ENCODE measurements around the gene CCM2.
"Not testable (repeated sequence)": the region's sequence is repeated elsewhere in the genome, so short reads cannot be mapped to it uniquely, and the experiment has no call there.

The CCM2 gene

DNA sequence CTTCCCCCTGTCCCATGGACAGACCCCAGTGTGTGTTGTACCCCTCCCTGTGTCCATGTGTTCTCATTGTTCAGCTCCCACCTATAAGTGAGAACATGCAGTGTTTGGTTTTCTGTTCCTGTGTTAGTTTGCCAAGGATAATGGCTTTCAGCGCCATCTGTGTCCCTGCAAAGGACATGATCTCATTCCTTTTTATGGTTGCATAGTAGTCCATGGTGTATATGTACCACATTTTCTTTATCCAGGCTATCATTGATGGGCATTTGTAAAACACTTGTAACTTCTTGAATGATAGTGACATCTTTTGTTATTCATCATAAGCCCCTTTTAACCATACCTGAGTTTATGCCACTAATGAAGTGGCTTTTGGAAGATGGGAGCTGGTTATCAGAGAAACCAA, 114.3 kb downstream of the CCM2 start:
- not testable (repeated sequence) for H3K36me3 ChIP-seq (ENCODE audit: insufficient read depth, low read length); H3K9ac ChIP-seq (ENCODE audit: low read depth, low read length); H3K9me3 ChIP-seq (ENCODE audit: insufficient read depth, low read depth, low read length); H3K4me1 ChIP-seq (ENCODE audit: insufficient read depth, low read length); H3K4me3 ChIP-seq (ENCODE audit: low read length); H3K27ac ChIP-seq (ENCODE audit: low read depth, low read length)
- peaks cover 27% of the 10 kb centered on the region for H3K27me3 ChIP-seq (ENCODE audit: insufficient read depth, low read length)
- WGBS: 88% methylated on average over 1 of the region's 1 CpG

DNA sequence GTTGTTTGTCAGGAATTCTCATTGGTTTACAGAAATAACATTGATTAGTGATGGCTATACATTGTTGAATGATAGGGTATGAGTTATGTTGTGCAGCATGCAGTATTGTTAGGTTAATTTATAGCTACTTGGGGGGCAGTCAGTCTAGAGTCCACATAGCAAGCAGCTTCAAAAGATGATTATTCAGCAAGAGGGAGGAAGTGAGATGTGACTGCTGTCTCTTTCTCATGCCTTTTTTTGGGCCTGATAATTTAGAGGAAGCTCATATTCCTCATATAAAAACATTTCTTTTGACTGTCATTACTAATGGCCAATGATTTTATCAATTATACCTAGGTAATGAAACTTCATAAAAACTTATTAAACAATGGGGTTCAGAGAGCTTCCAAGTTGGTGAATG, 114.9 kb downstream of the CCM2 start:
- Histone ChIP-seq H3K27me3 (ENCODE audit: insufficient read depth, low read length) (peaks cover 27% of the 10 kb centered on the region), H3K27ac (ENCODE audit: low read depth, low read length) (no peak overlapping the region), H3K4me3 (ENCODE audit: low read length) (no peak overlapping the region), H3K4me1 (ENCODE audit: insufficient read depth, low read length) (no peaks in the 10 kb centered on the region), H3K9ac (ENCODE audit: low read depth, low read length) (no peak overlapping the region), H3K36me3 (ENCODE audit: insufficient read depth, low read length) (no peaks in the 10 kb centered on the region), H3K9me3 (ENCODE audit: insufficient read depth, low read depth, low read length) (no peaks in the 10 kb centered on the region)

DNA sequence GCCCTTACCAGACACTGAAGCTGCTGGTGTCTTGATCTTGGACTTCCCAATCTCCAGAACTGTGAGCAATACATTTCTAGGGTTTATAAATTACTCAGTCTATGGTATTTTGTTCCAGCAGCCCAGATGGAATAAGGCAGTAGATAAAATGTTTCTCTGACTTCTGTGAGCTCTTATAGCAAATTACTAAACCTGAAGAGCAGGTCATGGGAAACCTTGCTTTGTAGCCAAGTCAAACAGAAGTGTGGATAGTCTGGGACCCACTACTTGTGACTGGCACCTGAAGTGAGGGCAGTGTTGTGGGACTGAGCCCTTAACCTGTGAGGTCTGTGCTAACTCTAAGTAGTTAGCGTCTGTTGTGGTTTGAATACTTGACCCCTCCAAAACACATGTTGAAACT, 116.0 kb downstream of the CCM2 start:
- H3K9ac ChIP-seq (ENCODE audit: low read depth, low read length): no peak overlapping the region
- no peaks in the 10 kb centered on the region for H3K9me3 ChIP-seq (ENCODE audit: insufficient read depth, low read depth, low read length)
- H3K36me3 ChIP-seq (ENCODE audit: insufficient read depth, low read length): no peaks in the 10 kb centered on the region
- peaks cover 27% of the 10 kb centered on the region for H3K27me3 ChIP-seq (ENCODE audit: insufficient read depth, low read length)
- no peak overlapping the region for H3K27ac ChIP-seq (ENCODE audit: low read depth, low read length)
- 100% methylated on average over 1 of the region's 1 CpG for WGBS
- H3K4me3 ChIP-seq (ENCODE audit: low read length): no peak overlapping the region
- no peaks in the 10 kb centered on the region for H3K4me1 ChIP-seq (ENCODE audit: insufficient read depth, low read length)

DNA sequence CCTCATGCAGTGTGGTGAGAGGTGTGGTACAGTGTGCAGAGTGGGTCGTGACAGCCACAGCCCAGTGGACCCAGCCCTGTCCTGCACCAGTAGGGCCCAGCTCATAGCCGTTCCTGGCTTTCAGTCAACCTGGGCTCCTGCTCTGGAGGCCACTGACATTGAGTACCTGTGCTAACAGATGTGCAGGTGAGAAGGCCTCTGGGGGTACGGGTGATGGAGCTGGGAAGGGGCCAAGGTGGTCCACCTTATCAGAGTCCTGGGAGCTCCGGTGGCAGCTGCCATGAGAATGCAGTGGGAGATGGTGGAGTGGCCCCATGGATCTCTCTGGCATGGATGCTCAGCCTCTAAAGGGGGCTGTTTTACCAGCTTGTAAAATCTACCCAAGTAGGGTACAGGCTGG, 117.6 kb downstream of the CCM2 start:
- H3K9ac ChIP-seq (ENCODE audit: low read depth, low read length): no peak overlapping the region
- no peaks in the 10 kb centered on the region for H3K9me3 ChIP-seq (ENCODE audit: insufficient read depth, low read depth, low read length)
- H3K27ac ChIP-seq (ENCODE audit: low read depth, low read length): no peak overlapping the region
- no peaks in the 10 kb centered on the region for H3K36me3 ChIP-seq (ENCODE audit: insufficient read depth, low read length)
- peaks cover 27% of the 10 kb centered on the region for H3K27me3 ChIP-seq (ENCODE audit: insufficient read depth, low read length)
- no peak overlapping the region for H3K4me3 ChIP-seq (ENCODE audit: low read length)
- 70% methylated on average over 4 of the region's 4 CpGs for WGBS
- H3K4me1 ChIP-seq (ENCODE audit: insufficient read depth, low read length): no peaks in the 10 kb centered on the region

DNA sequence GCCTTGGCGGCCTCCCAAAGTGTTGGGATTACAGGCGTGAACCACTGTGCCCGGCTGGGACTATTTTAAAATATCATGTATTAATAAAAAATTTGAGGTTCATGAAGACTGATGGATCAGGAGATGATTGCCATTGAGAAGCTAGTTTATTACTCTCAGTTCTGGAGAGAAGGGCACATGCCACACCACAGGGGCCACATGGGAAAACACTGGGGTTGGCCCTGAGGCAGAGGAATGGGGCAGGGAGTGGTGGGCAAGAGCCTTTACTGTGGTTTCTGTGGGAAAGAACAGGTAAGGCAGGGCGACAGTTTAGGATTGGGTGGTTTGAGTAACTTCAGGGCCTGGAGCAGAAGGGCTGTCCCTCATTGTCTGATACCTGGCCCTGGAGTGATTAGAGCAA, 118.3 kb downstream of the CCM2 start:
- H3K27me3 ChIP-seq (ENCODE audit: insufficient read depth, low read length): peaks cover 23% of the 10 kb centered on the region
- no peak overlapping the region for H3K27ac ChIP-seq (ENCODE audit: low read depth, low read length)
- no peak overlapping the region for H3K9ac ChIP-seq (ENCODE audit: low read depth, low read length)
- no peak overlapping the region for H3K4me3 ChIP-seq (ENCODE audit: low read length)
- 80% methylated on average over 3 of the region's 4 CpGs for WGBS
- H3K9me3 ChIP-seq (ENCODE audit: insufficient read depth, low read depth, low read length): no peaks in the 10 kb centered on the region
- no peaks in the 10 kb centered on the region for H3K36me3 ChIP-seq (ENCODE audit: insufficient read depth, low read length)
- H3K4me1 ChIP-seq (ENCODE audit: insufficient read depth, low read length): no peaks in the 10 kb centered on the region

DNA sequence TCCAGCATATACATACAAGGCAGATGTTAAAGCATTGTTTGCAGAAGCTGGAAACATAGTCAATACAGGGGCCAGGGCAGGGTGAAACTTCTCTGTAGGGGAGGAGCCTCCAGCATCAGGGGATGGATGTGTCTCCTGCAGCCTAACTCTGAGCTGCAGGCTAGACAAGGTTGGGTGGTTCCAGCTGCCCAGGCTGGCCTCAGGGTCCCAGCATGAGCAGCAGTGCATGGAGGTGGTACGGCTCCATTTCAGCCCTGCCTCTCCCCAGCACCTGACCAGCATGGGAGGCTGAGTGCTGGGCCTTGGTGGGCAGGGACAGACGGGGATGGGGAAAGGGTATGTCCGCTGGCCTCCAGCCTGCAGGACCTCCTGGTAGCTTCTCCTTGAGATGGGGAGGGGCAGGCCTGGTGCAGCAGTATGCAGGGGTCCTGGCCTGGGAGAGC, 118.9 kb downstream of the CCM2 start:
- Histone ChIP-seq H3K27ac (ENCODE audit: low read depth, low read length) (no peak overlapping the region), H3K9ac (ENCODE audit: low read depth, low read length) (no peak overlapping the region), H3K27me3 (ENCODE audit: insufficient read depth, low read length) (peaks cover 18% of the 10 kb centered on the region), H3K4me1 (ENCODE audit: insufficient read depth, low read length) (peaks cover 6% of the 10 kb centered on the region; the same call in 1 of the 2 replicates), H3K9me3 (ENCODE audit: insufficient read depth, low read depth, low read length) (no peaks in the 10 kb centered on the region), H3K4me3 (ENCODE audit: low read length) (no peak overlapping the region), H3K36me3 (ENCODE audit: insufficient read depth, low read length) (no peaks in the 10 kb centered on the region)
- WGBS: 76% methylated on average over 3 of the region's 3 CpGs

DNA sequence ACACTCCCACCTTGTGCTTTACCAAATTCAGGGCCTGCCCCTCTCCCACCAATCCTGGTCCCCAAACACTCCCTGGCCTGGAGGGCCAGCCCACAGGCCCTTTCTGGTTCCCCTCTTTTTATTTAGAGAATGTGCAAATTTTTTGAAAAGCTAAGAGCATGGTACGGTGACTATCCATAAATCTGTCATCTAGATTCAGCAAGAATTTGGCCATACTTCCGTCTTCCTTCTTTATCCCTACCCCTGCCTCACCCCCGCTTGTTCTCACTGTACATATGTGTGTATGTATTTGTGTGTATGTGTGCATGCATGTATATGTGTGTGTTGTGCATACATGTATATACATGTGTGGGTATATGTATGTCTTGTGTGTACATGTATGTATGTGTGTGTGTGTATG, 119.5 kb downstream of the CCM2 start:
- WGBS: 100% methylated on average over 2 of the region's 3 CpGs
- Histone ChIP-seq H3K4me1 (ENCODE audit: insufficient read depth, low read length) (peaks cover 12% of the 10 kb centered on the region), H3K27ac (ENCODE audit: low read depth, low read length) (no peak overlapping the region), H3K9me3 (ENCODE audit: insufficient read depth, low read depth, low read length) (no peaks in the 10 kb centered on the region), H3K4me3 (ENCODE audit: low read length) (no peak overlapping the region), H3K27me3 (ENCODE audit: insufficient read depth, low read length) (peaks cover 14% of the 10 kb centered on the region), H3K36me3 (ENCODE audit: insufficient read depth, low read length) (no peaks in the 10 kb centered on the region), H3K9ac (ENCODE audit: low read depth, low read length) (no peak overlapping the region)

DNA sequence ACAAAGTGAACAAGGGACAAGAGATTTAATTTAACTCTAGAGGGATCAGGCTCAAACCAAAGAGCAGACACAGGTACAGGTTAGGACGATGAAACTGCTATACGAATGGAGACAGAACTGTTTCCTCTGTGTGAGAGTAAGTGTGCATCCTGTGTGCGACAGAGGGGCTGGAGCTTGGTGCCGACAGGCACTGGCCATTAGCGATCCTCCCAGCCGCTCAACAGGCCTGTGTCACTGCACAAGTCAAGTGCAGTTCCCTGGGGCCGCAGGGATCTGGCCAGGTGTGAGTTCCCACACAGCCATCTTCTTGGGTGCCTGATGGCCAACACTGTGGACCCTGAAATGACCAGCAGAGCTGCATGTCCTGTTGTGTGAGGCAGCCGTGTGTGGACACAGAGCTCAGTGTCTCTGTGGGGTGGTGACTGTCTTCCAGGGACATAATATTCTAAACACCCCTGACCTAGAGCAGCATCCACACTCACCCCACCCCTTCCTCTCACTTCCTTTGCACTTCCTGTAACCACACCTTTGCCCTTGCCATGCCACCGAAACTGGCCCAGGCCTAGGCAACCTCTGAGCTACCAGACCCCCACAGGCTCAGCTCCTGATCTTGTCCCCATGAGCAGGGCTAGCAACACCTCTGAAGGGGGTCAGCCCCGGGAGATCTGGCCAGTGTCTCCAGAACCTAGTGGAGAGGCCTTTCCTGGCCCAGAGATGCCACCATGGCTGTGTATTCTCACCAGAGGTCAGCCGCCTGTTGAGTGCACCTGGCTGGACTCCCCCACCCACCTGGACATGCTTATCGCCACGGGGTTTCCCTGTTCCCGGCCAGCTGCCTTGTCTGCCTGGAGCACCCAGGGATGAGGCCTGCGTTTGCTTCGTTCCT, 123.2 kb downstream of the CCM2 start:
- Histone ChIP-seq H3K27ac (ENCODE audit: low read depth, low read length) (no peak overlapping the region), H3K4me1 (ENCODE audit: insufficient read depth, low read length) (peaks cover 13% of the 10 kb centered on the region), H3K27me3 (ENCODE audit: insufficient read depth, low read length) (no peaks in the 10 kb centered on the region), H3K4me3 (ENCODE audit: low read length) (no peak overlapping the region), H3K9ac (ENCODE audit: low read depth, low read length) (no peak overlapping the region), H3K9me3 (ENCODE audit: insufficient read depth, low read depth, low read length) (no peaks in the 10 kb centered on the region), H3K36me3 (ENCODE audit: insufficient read depth, low read length) (no peaks in the 10 kb centered on the region)
- WGBS: 82% methylated on average over 16 of the region's 16 CpGs

DNA sequence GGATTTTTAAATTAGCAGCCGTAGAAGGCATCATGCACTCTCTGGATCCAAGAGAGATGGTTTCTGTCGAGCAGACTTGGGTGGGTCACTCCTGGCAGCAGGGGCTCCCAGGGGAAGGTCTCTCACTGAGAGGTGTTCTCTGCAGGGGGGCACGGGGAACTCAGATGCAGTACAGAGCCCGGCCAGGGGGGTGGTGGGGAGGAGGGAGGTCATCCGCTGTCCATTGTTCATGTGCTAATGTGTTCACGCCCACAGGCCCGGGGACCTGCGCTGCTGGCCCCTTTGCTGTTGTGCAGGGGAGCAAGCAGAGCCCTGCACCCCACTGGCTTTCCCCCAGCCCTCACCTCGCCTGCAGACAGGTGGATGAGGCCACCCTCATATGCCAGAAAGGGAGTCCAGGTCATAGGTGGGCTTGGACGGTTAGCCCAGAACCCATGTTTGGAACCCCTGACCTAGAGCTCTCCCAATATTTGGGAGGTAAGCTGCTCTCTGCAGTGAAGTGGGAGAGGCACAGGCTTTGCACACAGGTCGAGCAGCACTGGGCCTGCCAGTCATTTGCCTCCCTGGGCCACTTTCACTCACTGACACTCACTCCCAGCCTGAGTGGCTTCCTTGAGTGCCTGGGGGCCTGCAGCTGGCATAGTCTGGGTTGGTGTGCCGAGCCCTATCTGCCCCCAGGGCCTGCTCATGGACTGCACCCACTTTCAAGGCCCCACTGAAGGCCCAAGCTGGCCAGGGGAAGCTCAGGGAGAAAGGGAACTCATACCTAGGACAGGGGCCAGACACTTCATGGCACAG, 124.1 kb downstream of the CCM2 start:
- peaks cover 13% of the 10 kb centered on the region for H3K4me1 ChIP-seq (ENCODE audit: insufficient read depth, low read length)
- no peak overlapping the region for H3K4me3 ChIP-seq (ENCODE audit: low read length)
- no peaks in the 10 kb centered on the region for H3K36me3 ChIP-seq (ENCODE audit: insufficient read depth, low read length)
- no peaks in the 10 kb centered on the region for H3K27me3 ChIP-seq (ENCODE audit: insufficient read depth, low read length)
- H3K9ac ChIP-seq (ENCODE audit: low read depth, low read length): 0 out of 2 replicates have a peak overlapping the region, but pooled peaks have one; percentile 25
- no peaks in the 10 kb centered on the region for H3K9me3 ChIP-seq (ENCODE audit: insufficient read depth, low read depth, low read length)
- WGBS: 22% methylated on average over 12 of the region's 12 CpGs
- H3K27ac ChIP-seq (ENCODE audit: low read depth, low read length): no peak overlapping the region

DNA sequence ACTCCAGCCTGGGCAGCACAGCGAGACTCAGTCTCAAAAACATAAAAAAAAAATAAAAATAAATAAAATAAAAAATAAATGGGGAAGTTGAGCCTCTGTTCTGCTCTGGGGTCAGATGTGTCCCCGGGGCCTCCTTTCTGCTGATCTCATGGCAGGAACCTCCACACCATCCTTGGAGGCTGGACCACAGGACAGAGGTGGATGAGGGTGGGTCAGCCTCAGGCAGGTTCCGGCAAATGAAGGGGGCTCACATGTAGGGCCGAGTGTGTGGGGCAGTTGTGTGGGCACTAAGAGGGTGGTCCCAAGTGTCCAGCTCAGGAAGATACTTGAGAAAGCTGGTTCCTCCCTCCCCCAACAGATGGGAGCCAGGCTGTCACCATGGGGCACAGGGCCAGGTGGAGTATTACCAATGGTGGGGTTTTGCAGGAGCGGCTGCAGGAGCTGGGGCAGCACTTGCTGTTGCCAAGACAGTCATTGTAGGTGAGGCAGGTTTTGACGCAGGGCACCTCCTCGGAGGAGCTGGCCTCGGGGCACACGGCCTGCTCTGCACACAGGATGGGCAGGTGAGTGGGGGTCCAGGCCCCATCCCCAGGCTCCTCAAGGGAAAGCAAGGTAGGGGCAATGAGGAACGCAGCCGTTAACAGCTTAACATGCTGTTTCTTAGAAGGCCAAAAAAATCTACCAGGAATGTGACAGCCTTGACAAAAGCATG, 125.3 kb downstream of the CCM2 start:
- Histone ChIP-seq H3K27ac (ENCODE audit: low read depth, low read length) (no peak overlapping the region), H3K9me3 (ENCODE audit: insufficient read depth, low read depth, low read length) (no peaks in the 10 kb centered on the region), H3K9ac (ENCODE audit: low read depth, low read length) (no peak overlapping the region), H3K4me1 (ENCODE audit: insufficient read depth, low read length) (peaks cover 13% of the 10 kb centered on the region), H3K36me3 (ENCODE audit: insufficient read depth, low read length) (no peaks in the 10 kb centered on the region), H3K4me3 (ENCODE audit: low read length) (no peak overlapping the region), H3K27me3 (ENCODE audit: insufficient read depth, low read length) (no peaks in the 10 kb centered on the region)
- 93% methylated on average over 10 of the region's 11 CpGs for WGBS
